Measurements from ENCODE around the gene PSENEN.

GRCh38 chr19:35743640-35744429 lies 1.6 kb upstream of the PSENEN start:
- TF ChIP-seq CTCF (IDR thresholded peaks at IDR 0.05) (no peak), POLR2A (IDR thresholded peaks at IDR 0.05) (no peak), POLR2AphosphoS5 (IDR thresholded peaks at IDR 0.05) (no peak)
